ENCODE results near the gene WASF3.

DNA sequence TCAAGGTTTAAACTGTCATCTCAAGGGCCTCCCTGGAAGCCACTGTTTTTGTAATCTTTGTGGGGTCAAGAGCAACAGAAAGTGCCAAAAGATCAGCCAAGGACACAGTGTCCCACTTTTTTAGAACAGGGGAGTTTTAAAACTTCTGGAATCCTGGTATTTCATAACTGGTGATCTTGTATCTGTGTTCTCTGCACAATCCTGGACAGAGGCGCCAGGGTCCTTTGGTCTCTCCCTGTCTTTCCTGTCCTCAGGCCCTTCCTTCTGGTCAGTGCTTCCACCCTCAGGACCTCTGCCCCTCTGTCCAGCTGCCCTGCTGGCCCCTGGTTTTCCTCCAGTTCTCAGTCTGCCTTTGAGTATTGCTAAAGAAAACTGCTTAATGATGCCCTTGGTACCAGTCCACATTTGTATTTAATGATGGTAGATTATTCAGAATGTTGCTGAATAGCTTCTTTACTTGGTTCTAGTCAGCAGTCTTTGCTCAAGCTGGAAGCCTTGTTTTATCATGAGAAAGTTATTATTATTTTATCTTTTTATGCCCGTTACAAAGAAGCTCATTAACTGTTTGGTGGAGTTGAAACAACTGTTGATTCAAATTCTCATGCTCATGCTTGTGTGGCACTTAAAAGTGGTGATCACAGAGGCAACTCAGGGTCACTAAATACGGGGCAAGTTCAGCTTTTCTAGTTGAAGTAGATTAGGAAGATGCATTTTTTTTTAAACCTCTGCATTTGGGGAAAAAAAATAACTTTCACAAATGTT lies 47.5 kb downstream of the WASF3 start:
- TF ChIP-seq POLR2AphosphoS5 (IDR thresholded peaks at IDR 0.05; ENCODE audit: low read depth, low read length) (no peak), SPI1 (IDR thresholded peaks at IDR 0.05; ENCODE audit: low read depth, low read length) (no peak), POLR2A (IDR thresholded peaks at IDR 0.05; ENCODE audit: low read depth, low read length) (no peak)
